Measurements from ENCODE around the gene PPFIBP1.

- TF ChIP-seq CTCF (optimal IDR thresholded peaks at IDR 0.05 in 1 of 3, IDR thresholded peaks at IDR 0.05 in 1 of 3, conservative IDR thresholded peaks at IDR 0.05 in 1 of 3; ENCODE audit: extremely low read depth in 1 of 3, insufficient read depth in 2 of 3, low read length in 3 of 3) = no peak
- no peak for TF ChIP-seq EZH2 (IDR thresholded peaks at IDR 0.05; ENCODE audit: low read length)
Measured at GRCh38 chr12:27576667-27577347, 52.8 kb downstream of the PPFIBP1 start.
